Measurements from ENCODE around the gene PPP2R3B. TPM values are rescaled to one million over a fixed set of nuclear protein-coding genes. Genes with fewer than 3 reads are reported as not detected.
A peak's percentile ranks its signal among the peaks of the same experiment; 100 is the strongest.

The PPP2R3B gene
- total RNA-seq, 1 donor from 2014 or later: 43.2 TPM

GRCh38 chrX:373641-374471 lies 12.9 kb downstream of the PPP2R3B start:
- H3K36me3 Mint-ChIP-seq (ENCODE audit: low read depth): peaks cover 6% of the 10 kb centered on the region
- DNase-seq (ENCODE audit: low spot score): peak; percentile 29

GRCh38 chrX:372856-373640 lies 13.7 kb downstream of the PPP2R3B start:
- peaks cover 6% of the 10 kb centered on the region for H3K36me3 Mint-ChIP-seq (ENCODE audit: low read depth)
- peaks cover 33% of the 10 kb centered on the region for H3K27me3 Mint-ChIP-seq (ENCODE audit: insufficient read depth)
- H3K27ac Mint-ChIP-seq: no peak overlapping the region
- intact Hi-C loops (cut with micrococcal nuclease): no loop called here
- H3K4me3 Mint-ChIP-seq: peak overlapping the region; percentile 63
- DNase-seq (ENCODE audit: low spot score): no peak
- peaks cover 18% of the 10 kb centered on the region for H3K4me1 Mint-ChIP-seq (ENCODE audit: low read depth)
- no peaks in the 10 kb centered on the region for H3K9me3 Mint-ChIP-seq

More at GRCh38 chrX:373641-374471, 12.9 kb downstream of the PPP2R3B start:
- no peaks in the 10 kb centered on the region for H3K9me3 Mint-ChIP-seq
- no peak overlapping the region for H3K27ac Mint-ChIP-seq
- intact Hi-C loops (cut with micrococcal nuclease): loop anchor here (1.0 kb wide), 2 partner anchors 12 to 17 kb away; partner anchors contain the start of gene PPP2R3B
- H3K4me1 Mint-ChIP-seq (ENCODE audit: low read depth): peaks cover 24% of the 10 kb centered on the region
- H3K27me3 Mint-ChIP-seq (ENCODE audit: insufficient read depth): peaks cover 33% of the 10 kb centered on the region
- H3K4me3 Mint-ChIP-seq: peak overlapping the region; percentile 79

DNA sequence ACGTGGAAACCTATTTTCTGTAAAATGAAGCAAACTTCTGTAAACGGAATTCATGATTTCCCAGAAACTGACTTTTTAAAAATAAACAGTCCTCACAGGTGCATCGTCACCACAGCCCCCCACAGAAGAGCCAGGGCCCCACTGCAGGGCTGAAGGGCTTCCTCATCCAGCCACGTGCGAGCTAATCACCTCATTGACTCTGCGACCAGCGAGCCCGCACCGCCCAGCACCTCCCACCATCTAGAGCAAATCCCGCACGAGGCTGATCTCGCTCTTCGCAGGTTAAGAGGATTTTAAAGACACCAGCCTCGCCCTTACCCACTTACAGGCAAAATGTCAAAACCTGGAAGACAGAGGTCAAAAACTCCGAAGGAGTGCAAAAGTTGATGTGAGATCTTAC lies 14.8 kb downstream of the PPP2R3B start:
- intact Hi-C loops (cut with micrococcal nuclease): no loop called here
- DNase-seq (ENCODE audit: low spot score): no peak
- H3K4me1 Mint-ChIP-seq (ENCODE audit: low read depth): peaks cover 16% of the 10 kb centered on the region
- peaks cover 6% of the 10 kb centered on the region for H3K36me3 Mint-ChIP-seq (ENCODE audit: low read depth)
- no peaks in the 10 kb centered on the region for H3K9me3 Mint-ChIP-seq
- no peak overlapping the region for H3K27ac Mint-ChIP-seq
- H3K27me3 Mint-ChIP-seq (ENCODE audit: insufficient read depth): peaks cover 33% of the 10 kb centered on the region
- peak overlapping the region; percentile 70 for H3K4me3 Mint-ChIP-seq

DNA sequence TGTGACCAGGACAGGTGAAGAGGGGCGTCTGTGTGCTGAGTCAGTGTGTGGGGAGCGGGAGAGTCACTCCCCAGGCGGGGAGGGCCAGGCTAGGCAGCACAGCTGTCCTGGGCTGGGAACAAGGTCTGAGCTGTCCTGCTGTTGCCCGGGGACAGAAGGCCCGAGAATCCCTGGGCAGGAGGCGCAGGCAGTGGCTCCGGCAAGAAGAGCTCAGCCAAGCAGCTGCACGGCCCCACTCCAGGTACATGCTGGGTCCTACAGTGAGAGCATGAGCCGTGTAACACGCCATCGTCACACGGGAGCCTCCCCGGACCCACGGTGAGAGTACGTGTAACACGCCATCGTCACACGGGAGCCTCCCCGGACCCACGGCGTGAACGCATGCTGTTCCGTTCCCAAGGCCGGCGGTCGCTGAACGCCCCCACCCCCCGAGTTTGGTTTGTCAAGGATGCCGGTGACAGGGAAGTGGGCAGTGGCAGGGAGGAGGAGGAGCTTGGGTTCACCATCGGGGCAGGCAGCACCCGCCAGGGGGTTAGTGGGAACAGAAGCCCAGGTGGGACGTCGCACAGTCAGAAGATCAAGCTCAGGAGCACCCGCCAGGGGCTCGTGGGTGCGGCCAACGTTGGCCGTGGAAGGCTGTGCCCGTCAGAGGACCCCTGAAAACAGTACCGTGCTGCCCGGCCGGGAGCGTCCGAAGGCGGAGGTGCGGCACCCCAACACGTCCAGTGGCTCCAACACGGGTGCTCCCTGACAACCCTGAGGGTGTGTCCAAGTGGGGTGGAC lies 15.6 kb downstream of the PPP2R3B start:
- Mint-ChIP-seq H3K27ac (no peak overlapping the region), H3K4me1 (ENCODE audit: low read depth) (peaks cover 16% of the 10 kb centered on the region), H3K27me3 (ENCODE audit: insufficient read depth) (peaks cover 33% of the 10 kb centered on the region), H3K9me3 (no peaks in the 10 kb centered on the region), H3K36me3 (ENCODE audit: low read depth) (peaks cover 6% of the 10 kb centered on the region), H3K4me3 (peak overlapping the region; percentile 26)
- intact Hi-C loops (cut with micrococcal nuclease): no loop called here
- no peak for DNase-seq (ENCODE audit: low spot score)

DNA sequence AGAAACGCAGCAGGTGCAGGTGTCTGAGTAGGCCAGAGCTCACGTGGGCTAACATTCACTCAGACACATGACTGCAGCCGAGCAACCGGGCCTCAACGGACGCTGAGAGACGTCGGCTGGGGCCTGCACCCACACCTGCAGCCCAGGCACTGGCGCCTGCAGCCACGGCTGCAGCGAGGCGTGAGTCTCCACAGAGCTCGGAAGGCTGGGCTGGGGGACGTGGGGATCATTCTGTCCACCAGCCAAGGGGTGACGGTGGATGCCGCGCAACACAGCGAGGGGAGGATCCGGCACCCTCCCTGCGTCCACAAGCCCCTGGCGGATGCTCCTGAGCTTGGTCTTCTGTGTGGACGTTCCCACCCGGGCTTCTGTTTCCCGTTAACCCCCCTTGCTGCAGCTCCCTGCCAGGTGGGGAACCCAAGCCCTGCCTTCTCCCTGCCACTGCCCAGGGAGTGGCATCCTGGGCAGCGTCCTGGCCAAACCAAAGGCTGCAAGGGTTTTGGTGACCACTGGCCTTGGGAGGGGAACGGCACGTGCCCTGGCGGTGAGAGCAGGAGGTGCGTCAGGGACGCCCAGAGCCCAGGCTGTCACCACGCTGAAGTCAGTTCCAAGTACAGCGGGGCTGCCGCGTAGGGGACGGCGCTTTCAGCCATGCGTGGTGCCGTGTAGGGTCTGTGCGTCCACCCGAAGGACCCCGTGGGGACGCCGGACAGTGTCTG lies 16.3 kb downstream of the PPP2R3B start:
- DNase-seq (ENCODE audit: low spot score): no peak
- intact Hi-C loops (cut with micrococcal nuclease): no loop called here
- Mint-ChIP-seq H3K4me3 (peak overlapping the region; percentile 26), H3K9me3 (no peaks in the 10 kb centered on the region), H3K4me1 (ENCODE audit: low read depth) (peaks cover 16% of the 10 kb centered on the region), H3K27ac (no peak overlapping the region), H3K36me3 (ENCODE audit: low read depth) (peaks cover 6% of the 10 kb centered on the region), H3K27me3 (ENCODE audit: insufficient read depth) (peaks cover 30% of the 10 kb centered on the region)

DNA sequence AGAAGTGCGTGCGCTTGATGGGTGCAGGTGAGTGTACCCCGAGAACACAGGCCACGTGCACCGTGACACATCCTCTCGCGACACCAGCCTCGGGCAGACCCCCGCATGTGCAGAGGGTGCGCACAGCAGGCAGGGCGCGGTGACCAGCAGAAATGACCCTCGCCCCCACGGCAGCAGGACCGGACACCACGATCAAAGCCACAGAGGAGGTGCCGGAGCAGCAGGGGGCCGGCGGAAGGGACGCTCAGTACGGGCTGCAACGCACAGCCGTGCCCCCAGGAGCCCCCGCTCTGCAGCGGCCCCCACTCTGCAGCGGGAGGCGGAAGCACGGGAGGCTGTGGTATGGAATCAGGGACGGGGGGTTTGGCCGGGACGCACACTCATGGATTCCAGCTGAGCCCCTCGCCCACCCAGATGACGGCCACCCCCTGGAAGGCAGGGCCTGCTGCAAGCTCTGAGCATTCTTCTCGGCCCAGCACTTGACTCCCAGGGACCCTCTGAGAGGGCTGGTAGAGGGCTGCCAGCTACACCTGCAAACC lies 17.1 kb downstream of the PPP2R3B start:
- Mint-ChIP-seq H3K27me3 (ENCODE audit: insufficient read depth) (peaks cover 23% of the 10 kb centered on the region), H3K4me1 (ENCODE audit: low read depth) (peaks cover 10% of the 10 kb centered on the region), H3K9me3 (no peaks in the 10 kb centered on the region), H3K4me3 (no peak overlapping the region), H3K36me3 (ENCODE audit: low read depth) (peaks cover 6% of the 10 kb centered on the region), H3K27ac (no peak overlapping the region)
- intact Hi-C loops (cut with micrococcal nuclease): no loop called here
- no peak for DNase-seq (ENCODE audit: low spot score)

- Mint-ChIP-seq H3K9me3 (no peaks in the 10 kb centered on the region), H3K36me3 (ENCODE audit: low read depth) (peaks cover 6% of the 10 kb centered on the region), H3K27ac (no peak overlapping the region), H3K27me3 (ENCODE audit: insufficient read depth) (peaks cover 18% of the 10 kb centered on the region), H3K4me3 (no peak overlapping the region), H3K4me1 (ENCODE audit: low read depth) (peaks cover 5% of the 10 kb centered on the region)
- DNase-seq (ENCODE audit: low spot score): no peak
- intact Hi-C loops (cut with micrococcal nuclease): no loop called here
Measured at GRCh38 chrX:368811-369562, 17.7 kb downstream of the PPP2R3B start.

GRCh38 chrX:367866-368265 lies 18.8 kb downstream of the PPP2R3B start:
- Mint-ChIP-seq H3K4me1 (ENCODE audit: low read depth) (peaks cover 5% of the 10 kb centered on the region), H3K9me3 (peaks cover 10% of the 10 kb centered on the region), H3K4me3 (no peak overlapping the region), H3K27ac (no peak overlapping the region), H3K27me3 (ENCODE audit: insufficient read depth) (peaks cover 16% of the 10 kb centered on the region), H3K36me3 (ENCODE audit: low read depth) (peaks cover 6% of the 10 kb centered on the region)
- intact Hi-C loops (cut with micrococcal nuclease): no loop called here
- DNase-seq (ENCODE audit: low spot score): no peak

- H3K4me3 Mint-ChIP-seq: no peak overlapping the region
- H3K27ac Mint-ChIP-seq: no peak overlapping the region
- intact Hi-C loops (cut with micrococcal nuclease): no loop called here
- peaks cover 13% of the 10 kb centered on the region for H3K27me3 Mint-ChIP-seq (ENCODE audit: insufficient read depth)
- peaks cover 5% of the 10 kb centered on the region for H3K4me1 Mint-ChIP-seq (ENCODE audit: low read depth)
- no peak for DNase-seq (ENCODE audit: low spot score)
- H3K36me3 Mint-ChIP-seq (ENCODE audit: low read depth): peaks cover 9% of the 10 kb centered on the region
- H3K9me3 Mint-ChIP-seq: peaks cover 11% of the 10 kb centered on the region
Measured at GRCh38 chrX:367349-367748, 19.4 kb downstream of the PPP2R3B start.

GRCh38 chrX:363621-364375 lies 22.9 kb downstream of the PPP2R3B start:
- DNase-seq (ENCODE audit: low spot score): no peak
- H3K9me3 Mint-ChIP-seq: peaks cover 35% of the 10 kb centered on the region
- peaks cover 27% of the 10 kb centered on the region for H3K36me3 Mint-ChIP-seq (ENCODE audit: low read depth)
- intact Hi-C loops (cut with micrococcal nuclease): no loop called here
- H3K27me3 Mint-ChIP-seq (ENCODE audit: insufficient read depth): no peaks in the 10 kb centered on the region
- no peak overlapping the region for H3K4me3 Mint-ChIP-seq
- no peaks in the 10 kb centered on the region for H3K4me1 Mint-ChIP-seq (ENCODE audit: low read depth)
- H3K27ac Mint-ChIP-seq: no peak overlapping the region
